Ureter (tissue), 1 donor: ENCODE data around the gene SLC6A8. TPM values are rescaled to one million over a fixed set of nuclear protein-coding genes. Genes with fewer than 3 reads are reported as not detected.
A peak's percentile ranks its signal among the peaks of the same experiment; 100 is the strongest.
"Not testable (repeated sequence)": the region's sequence is repeated elsewhere in the genome, so short reads cannot be mapped to it uniquely, and the experiment has no call there.

Experiments used
- DNase-seq: peaks from one replicate; pipeline ENCODE4 v3.0.0-alpha.2; 2020; ENCODE audit warnings: low spot score
- total RNA-seq: library from RNA; stranded (reverse); gene quantifications from one replicate; pipeline ENCODE4 v1.2.4, GENCODE V29; 2023
- donor health status: DM: yes; HTN: yes; CAD: no.

Gene SLC6A8
- total RNA-seq, 1 donor from 2014 or later: 70.3 TPM

GRCh38 chrX:153672531-153673427 is 14.9 kb upstream of the SLC6A8 start:
- DNase-seq: no peak

- no peak for DNase-seq
These were observed 14.1 kb upstream of the SLC6A8 start, which contains the start of gene PNCK for GRCh38 chrX:153673428-153674218. Gene PNCK (minus strand): TSS chrX:153673813. CDS start chrX:153673076, 737 bp downstream.

DNA sequence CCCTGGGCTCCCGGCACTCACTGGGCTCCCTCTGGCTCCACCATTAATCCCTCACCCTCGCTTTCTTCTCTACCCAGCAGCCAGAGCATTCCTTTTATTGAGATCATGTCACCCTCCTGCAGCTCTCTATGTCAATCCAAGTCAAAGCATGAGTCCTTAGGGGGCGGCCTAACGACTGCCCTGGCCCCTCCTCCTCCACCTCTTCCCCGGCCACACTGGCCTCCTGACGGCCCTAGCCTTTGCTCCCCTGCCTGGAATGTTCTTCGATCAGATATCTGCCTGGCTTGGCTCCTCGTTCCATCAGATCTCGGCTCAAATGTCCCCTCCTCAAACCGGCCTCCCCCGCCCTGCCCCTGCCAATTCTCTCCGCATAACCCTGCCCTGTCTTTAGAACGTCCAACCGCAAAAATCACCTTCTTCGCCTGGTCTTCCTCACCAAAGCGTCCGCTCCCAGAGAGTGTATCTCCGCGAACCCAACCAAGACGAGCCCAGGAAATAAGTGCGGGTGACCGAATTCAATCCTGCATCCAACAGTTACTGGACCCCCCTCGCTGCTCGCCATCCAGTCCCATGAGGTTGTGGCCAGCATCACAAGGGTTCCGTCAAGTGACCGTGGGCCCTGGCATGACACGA is 13.4 kb upstream of the SLC6A8 start:
- DNase-seq: no peak

GRCh38 chrX:153681175-153681574 is 6.6 kb upstream of the SLC6A8 start:
- DNase-seq: peak; percentile 36

DNA sequence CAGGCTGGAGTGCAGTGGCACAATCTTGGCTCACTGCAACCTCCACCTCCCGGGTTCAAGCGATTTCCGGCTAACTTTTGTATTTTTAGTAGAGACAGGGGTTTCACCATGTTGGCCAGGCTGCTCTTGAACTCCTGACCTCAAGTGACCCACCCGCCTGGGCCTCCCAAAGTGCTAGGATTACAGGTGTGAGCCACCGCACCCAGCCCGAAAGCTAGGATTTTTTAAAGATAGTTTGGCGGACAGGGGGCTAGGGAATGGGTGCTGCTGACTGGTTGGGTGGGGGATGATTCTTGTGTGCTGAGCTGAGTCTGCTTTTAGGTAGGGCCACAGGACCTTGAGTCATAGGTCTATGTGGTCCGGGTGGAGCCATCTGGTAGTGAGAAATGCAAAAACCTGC is 4.2 kb upstream of the SLC6A8 start:
- DNase-seq: not testable (repeated sequence)

DNA sequence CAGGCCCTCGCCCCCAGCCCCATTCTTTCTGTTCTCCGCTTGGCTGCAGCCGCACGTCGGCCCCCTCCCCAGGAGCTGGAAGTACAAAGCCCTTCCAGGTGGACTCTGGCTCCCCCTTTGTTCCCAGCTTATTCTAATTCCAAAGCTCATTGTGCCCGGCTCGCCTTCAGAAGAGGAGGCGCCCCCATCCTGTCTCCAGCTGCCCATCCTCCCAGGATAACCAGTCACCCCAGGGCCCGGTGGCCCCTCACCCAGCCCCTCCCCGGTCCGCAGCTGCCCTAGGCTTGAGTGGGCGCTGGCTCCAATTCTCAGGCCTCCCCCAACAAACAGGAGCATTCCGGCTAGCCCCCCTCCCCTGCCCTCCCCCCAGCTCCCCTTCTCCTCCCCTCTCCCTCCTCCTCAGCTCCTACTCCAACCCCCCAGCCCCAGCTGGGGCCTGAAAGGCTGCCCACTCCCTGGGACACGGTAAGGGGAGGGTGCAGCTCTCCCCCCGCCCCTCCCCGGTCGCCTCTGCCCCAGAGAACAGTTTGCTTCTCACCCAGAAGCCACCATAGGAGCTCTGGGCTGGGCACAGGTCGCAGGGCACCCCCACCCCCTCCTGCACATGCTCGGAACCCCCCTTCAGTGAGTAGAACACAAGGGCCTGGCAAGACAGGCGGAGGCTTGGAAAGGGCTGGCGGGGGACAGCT is 3.1 kb upstream of the SLC6A8 start:
- no peak for DNase-seq

- DNase-seq: no peak
These were observed 2.6 kb upstream of the SLC6A8 start for GRCh38 chrX:153685156-153685536.

DNA sequence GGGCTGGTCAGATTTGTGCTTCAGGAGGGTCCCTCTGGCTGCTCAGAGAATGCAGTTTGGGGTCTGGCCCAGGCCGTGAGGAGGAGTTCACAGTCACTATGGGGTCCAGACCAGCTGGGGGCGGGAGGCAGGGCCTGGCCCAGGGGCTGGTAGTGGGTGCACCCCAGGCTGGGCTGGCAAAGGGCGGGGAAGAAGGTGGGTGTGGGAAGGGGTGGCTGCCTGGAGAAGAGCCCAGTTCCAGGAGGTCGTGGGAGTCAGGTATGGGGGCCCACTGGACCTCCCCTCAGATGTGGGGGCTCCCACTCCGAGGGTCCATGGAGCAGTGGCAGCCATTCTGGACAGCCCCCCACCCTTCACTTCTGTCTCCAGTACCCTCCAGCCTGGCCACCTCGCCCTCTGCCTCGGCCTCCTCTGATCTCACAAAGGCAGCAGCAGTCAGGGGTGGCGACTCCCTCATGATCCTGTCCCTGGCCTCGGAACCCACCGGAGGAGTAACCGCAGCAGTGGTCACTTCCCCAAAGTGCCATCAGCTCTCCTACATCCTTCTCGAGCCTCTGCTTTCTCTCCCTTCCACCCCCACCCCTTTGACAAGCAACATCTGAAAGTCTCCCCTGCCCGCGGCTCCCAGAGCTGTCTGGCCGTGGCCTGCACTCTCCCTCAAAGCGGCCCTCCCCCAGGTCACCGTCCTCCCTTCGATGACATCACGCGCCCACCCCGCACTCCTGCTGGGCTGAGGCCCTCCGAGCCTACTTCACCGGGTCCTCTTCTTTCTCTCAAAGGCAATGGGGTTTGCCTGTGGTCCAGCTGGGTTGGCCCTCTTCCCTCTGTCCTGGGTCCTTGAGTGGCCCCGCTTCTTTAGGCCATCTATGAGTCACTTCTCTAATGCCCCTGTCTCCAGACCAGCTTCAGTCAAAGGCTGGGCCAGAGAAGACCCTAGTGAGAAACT is 1.7 kb upstream of the SLC6A8 start:
- DNase-seq: no peak

DNA sequence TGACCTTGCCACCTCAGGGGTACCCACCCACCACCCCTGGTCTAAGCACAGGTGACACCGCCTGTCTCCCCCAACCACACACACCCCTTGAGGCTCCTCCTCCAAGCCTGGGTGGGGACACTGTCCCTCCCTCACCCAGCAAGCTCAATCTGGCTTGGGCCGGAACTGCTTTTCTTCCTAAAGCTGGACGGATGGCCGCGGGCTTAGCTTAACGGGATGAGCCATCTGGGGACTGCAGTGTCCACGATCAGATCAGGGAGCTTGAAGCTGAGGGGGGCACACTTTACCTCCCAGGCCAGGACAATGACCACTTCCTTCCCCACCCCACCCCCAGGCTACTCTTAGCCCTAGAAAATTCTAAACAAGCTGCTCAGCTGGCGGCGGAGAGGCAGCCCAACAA is 1.0 kb upstream of the SLC6A8 start:
- no peak for DNase-seq

DNA sequence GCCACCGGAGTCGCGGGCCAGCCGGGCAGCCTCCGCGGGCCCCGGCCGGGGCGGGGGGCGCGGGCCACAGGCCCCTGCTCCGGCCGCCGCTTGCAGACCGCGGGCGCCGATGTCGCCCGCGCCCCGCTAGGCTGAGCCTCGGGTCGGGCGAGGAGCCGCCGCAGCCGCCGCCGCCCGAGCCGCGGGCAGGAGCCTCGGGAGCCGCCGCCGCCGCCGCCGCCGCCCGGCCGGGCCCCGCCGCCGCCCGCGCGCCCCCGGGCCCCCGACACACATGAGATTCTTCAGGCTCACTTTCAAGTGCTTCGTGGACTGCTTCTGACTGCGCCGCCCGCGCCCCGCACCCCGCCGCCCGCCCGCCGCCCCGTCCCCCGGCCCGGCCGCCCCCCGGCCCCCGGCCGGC is 345 bp downstream of the SLC6A8 start:
- no peak for DNase-seq

DNA sequence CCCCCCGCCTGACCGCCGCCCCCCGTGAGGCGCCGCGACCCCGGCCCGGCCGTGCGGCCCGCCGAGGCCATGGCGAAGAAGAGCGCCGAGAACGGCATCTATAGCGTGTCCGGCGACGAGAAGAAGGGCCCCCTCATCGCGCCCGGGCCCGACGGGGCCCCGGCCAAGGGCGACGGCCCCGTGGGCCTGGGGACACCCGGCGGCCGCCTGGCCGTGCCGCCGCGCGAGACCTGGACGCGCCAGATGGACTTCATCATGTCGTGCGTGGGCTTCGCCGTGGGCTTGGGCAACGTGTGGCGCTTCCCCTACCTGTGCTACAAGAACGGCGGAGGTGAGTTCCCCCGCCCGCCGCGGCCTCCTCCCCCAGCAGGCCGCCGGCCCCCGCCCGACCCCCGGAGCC is 780 bp downstream of the SLC6A8 start:
- no peak for DNase-seq

GRCh38 chrX:153688911-153689590 is 1.3 kb downstream of the SLC6A8 start:
- DNase-seq: no peak

DNA sequence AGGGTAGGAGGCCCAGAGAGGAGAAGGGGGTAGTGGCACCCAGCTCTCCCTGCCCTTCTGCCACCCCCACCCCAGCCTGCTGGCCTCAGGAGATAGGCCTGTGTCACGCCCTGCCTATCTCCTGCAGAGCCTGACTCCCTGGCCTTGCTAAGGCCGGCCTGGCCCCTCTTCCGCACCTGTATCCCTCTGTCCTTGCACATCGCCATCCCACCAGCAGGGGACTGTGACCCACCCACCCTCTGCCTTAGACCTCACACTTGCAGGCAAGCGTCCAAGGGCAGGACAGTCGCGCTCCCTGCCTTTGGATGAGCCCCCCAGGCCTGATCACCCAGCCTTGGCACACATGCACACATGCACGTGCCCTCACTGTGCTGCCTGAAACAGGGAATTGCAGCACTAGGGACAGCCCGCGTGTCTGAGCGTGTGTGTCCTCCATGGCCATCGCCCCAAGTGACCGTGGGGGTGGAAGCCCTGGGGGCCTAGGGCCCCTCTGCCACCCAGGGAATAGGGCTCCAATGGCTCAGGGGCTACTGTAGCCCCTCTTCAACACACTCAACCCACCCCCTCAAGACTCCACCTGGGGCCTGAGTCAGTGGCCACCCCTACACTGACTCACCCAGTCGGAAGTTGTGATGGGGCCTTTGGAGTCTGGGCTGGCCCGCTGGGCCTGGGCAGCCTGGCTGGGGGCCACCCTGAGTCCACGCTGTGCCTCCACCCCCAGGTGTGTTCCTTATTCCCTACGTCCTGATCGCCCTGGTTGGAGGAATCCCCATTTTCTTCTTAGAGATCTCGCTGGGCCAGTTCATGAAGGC is 2.1 kb downstream of the SLC6A8 start:
- DNase-seq: no peak

DNA sequence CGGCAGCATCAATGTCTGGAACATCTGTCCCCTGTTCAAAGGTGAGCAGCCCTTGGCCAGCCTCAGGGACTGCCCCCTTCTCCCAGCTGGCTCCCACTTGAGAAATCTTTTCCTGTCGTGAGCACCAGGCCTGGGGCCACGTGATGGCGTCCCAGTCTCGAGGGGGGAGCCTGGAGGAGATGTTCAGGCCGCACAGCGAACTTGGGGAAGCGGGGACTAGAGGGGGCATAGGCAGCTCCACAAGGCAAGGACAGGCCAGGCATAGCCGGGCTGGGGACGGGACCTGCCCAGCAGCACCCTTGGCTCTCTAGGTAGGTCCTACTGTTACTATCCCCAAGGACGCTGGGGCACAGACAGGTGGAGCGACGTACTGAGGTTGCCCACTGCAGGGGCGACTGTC is 2.7 kb downstream of the SLC6A8 start:
- no peak for DNase-seq

DNA sequence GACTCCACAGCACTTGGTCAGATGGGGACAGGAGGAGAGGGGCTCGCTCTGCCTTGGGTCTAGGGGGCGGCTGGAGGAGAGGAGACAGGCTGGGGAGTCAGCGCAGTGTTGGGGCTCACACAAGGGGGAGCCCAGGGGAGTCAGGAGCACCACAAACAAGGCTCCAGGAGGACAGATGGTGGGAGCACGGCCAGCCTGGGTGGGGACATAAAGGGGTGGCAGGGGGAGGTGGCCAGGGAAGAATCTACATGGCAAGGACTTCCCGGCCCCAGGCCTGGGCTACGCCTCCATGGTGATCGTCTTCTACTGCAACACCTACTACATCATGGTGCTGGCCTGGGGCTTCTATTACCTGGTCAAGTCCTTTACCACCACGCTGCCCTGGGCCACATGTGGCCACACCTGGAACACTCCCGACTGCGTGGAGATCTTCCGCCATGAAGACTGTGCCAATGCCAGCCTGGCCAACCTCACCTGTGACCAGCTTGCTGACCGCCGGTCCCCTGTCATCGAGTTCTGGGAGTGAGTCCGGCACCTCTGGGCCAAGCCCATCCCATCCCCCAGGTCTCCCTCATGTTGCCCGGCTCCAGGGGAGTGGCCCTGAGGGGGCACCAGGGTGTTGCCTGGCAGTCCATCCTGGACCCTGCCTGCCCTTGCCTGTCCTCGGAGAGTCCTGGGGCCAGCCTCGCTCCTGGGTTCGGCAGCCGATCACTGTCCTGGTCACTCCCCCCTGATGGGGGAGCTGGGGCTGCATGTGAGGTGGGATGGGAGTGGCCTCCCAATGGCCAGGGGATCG is 3.5 kb downstream of the SLC6A8 start:
- not testable (repeated sequence) for DNase-seq

- no peak for DNase-seq
These were observed 4.3 kb downstream of the SLC6A8 start for GRCh38 chrX:153692003-153692402.

- DNase-seq: no peak
These were observed 5.0 kb downstream of the SLC6A8 start for GRCh38 chrX:153692611-153693156.
